Measurements from ENCODE around the gene DOCK3.

- no peak for TF ChIP-seq CTCF (IDR thresholded peaks at IDR 0.05; ENCODE audit: low read length)
- no peak for TF ChIP-seq EZH2phosphoT487 (IDR thresholded peaks at IDR 0.05; ENCODE audit: low read length)
- TF ChIP-seq EZH2 (optimal IDR thresholded peaks at IDR 0.05; ENCODE audit: low read depth, low read length) = no peak
Observed at GRCh38 chr3:51102396-51102795, 427.7 kb downstream of the DOCK3 start.
